GM18951 (cell line): ENCODE measurements around the gene AAK1.

Experiments
- POLR2A ChIP-seq: IDR thresholded peaks from 4 replicates; pipeline ENCODE4 v1.6.1; 2011; ENCODE audit warnings: mild to moderate bottlenecking; ENCODE audit not compliant: insufficient read length, insufficient read depth; ENCODE audit errors: extremely low read depth
- in situ Hi-C: fragments of 300-500 bp; cut with MboI; formaldehyde crosslinking; loops from one replicate; pipeline ENCODE4 v1.12.0; 2022; ENCODE audit warnings: low sequenced_read_pairs, mixed read lengths, inconsistent platforms; ENCODE audit not compliant: unreplicated experiment

Gene AAK1

GRCh38 chr2:69642709-69643601 lies 584 bp downstream of the AAK1 start:
- TF ChIP-seq POLR2A, result no peak
- in situ Hi-C loops, result no loop called here

GRCh38 chr2:69641887-69642708 lies 1.4 kb downstream of the AAK1 start:
- in situ Hi-C loops, result no loop called here
- no peak for TF ChIP-seq POLR2A

- TF ChIP-seq POLR2A, result no peak
- in situ Hi-C loops, result no loop called here
Measured at GRCh38 chr2:69641471-69641870, 2.1 kb downstream of the AAK1 start.

- in situ Hi-C loops, result no loop called here
- TF ChIP-seq POLR2A, result no peak
Measured at GRCh38 chr2:69639266-69639665, 4.3 kb downstream of the AAK1 start.

GRCh38 chr2:69638630-69639029 lies 4.9 kb downstream of the AAK1 start:
- no peak for TF ChIP-seq POLR2A
- in situ Hi-C loops, result no loop called here

- in situ Hi-C loops, result no loop called here
- TF ChIP-seq POLR2A, result no peak
Measured at GRCh38 chr2:69637923-69638322, 5.6 kb downstream of the AAK1 start.

- in situ Hi-C loops, result no loop called here
- TF ChIP-seq POLR2A, result no peak
Measured at GRCh38 chr2:69636395-69636794, 7.1 kb downstream of the AAK1 start.

- TF ChIP-seq POLR2A, result no peak
- in situ Hi-C loops, result no loop called here
Measured at GRCh38 chr2:69635432-69635831, 8.1 kb downstream of the AAK1 start.

GRCh38 chr2:69634196-69634821 lies 9.2 kb downstream of the AAK1 start:
- no peak for TF ChIP-seq POLR2A
- in situ Hi-C loops, result no loop called here

GRCh38 chr2:69631402-69631801 lies 12.1 kb downstream of the AAK1 start:
- in situ Hi-C loops, result no loop called here
- TF ChIP-seq POLR2A, result no peak

- no peak for TF ChIP-seq POLR2A
- in situ Hi-C loops, result no loop called here
Measured at GRCh38 chr2:69629921-69630608, 13.5 kb downstream of the AAK1 start.

- in situ Hi-C loops, result no loop called here
Measured at GRCh38 chr2:69628325-69629021, 15.1 kb downstream of the AAK1 start.

More at GRCh38 chr2:69628325-69629021, 15.1 kb downstream of the AAK1 start:
- TF ChIP-seq POLR2A, result no peak
